HG02938 (cell line): ENCODE data around the gene RDH13.
"Not testable (repeated sequence)": the region's sequence is repeated elsewhere in the genome, so short reads cannot be mapped to it uniquely, and the experiment has no call there.

Experiments used
- ATAC-seq: cut with Tn5 transposase; IDR thresholded peaks from one replicate; pipeline ENCODE4 v1.9.1; 2021; ENCODE audit warnings: mild to moderate bottlenecking, moderate library complexity; ENCODE audit not compliant: unreplicated experiment

RDH13 gene

DNA sequence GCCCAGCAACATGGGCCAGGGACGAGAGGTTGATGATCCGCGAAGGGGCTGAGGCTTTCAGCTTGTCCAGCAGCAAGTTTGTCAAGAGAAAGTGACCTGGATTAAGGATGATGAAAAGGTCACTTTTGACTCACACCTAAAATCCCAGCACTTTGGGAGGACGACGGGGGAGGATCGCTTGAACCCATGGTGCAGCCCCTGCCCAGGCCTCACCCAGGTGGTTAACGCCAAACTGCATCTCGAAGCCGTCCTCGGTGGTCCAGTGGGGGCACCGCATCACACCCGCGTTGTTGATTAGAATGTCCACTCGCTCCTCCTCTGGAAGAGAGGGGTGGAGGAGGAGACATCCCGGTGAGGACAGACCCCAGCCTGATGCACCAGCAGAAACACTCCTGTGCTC is 14.5 kb downstream of the RDH13 start:
- ATAC-seq, result no peak

DNA sequence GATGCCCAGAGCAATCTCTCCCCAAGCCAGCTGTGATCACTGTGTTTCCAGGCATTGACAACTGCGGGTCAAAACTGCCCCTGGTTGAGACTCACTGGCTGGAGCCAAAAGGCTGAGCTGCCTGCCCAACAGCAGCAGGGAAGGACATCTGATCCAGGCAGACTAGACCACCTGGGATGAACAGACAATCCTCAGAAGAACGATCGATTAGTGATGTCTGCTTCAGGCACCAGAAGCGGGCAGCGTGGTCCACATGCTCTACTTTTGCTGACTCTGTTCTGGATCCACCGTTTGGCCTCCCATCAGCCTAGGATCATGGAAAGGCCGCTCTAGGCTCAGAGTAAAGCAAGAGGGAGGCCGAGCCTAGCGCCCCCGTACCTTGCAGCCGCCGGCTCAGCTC is 15.0 kb downstream of the RDH13 start:
- no peak for ATAC-seq

DNA sequence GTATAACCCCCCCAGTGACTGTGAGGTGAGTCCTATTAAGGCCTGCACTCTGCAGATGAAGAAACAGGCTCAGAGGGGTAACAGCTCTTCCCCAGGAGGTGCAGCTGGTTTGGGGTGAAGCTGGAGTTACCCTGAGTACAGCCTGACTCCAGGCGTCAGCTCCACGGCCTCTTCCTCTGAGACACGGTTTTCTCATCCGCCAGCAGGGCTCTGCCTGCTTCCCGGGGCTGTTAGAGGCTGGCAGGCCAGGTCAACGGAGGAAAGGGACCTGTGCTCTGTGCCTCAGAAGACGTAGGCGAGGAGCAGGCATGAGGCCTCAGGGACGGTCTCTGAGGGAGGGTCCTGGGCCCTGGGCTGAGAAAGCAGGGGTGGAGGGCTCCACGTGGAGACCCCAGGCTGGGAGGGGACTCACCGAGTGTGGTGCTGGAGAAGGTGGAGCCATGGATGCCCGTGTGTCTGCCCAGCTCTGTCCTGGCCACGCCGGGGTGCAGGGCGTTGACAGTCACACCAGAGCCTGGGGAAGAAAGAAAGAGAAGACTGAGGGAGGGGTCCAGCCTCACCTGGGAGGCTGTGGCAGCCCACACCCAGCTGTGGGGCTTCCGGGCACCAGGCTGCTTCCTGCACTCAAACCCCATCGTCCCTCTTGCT is 15.8 kb downstream of the RDH13 start:
- no peak for ATAC-seq

DNA sequence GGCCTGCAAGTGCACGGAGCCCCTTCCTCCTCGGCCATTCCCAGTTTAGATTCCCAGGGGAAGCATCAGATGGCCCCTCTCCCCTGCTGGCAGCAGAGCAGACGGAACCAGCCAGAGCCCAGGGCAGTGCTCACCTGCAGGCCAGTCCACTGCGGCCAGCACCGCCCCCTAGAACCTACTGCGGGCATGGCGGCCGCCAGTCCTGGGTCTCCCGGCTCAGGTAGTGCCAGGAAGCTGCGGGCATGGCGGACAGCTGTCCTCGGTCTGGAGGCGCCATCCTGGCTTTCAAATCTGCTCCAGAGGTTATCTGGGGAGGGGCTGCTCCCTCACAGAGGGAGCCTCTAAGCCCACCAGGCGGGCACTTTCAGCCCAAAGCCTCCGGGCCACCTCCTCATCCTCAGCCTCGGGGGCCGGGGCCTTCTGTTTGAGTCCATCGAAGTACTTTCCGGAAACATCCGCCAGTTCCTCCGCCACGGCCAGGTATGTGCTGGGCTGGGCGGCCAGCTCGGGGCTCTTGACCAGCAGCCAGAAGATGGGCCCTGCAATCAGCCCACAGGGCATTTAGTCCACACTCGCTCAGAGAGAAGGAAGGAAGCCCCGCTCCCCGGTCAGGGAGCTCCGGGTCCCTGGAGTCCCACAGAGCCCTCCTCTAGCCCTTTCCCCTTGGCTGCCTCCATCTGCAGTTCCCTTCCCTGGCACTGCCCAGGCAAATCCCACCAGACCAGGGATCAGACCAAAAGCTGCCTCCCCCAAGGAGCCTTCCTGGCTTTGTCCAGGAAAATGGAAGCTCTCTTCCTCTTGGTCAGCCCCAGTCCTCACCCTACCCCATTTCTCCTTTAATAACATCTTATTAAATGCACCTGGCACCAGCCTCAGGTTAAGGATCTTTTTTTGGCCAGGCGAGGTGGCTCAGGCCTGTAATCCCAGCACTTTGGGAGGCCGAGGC is 17.9 kb downstream of the RDH13 start:
- ATAC-seq, result no peak

DNA sequence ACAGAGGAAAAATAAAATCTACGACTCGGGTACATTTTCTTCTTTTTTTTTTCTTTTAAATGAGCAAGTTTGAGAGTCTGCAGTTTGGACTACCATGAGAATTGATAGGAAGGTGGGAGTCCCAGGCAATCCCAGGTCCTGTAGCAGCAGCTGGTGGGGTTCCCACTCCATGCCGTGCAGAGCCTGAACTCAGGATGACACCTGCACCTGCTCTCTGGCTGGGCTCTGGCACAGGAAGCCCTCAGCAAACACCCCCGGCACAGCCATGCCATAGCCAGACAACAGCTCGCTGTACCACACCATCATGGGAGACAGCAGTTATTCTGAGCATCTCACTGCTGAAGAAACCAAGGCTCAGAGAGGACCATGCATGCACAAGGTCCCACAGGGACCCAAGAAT is 18.7 kb downstream of the RDH13 start:
- ATAC-seq, result no peak

DNA sequence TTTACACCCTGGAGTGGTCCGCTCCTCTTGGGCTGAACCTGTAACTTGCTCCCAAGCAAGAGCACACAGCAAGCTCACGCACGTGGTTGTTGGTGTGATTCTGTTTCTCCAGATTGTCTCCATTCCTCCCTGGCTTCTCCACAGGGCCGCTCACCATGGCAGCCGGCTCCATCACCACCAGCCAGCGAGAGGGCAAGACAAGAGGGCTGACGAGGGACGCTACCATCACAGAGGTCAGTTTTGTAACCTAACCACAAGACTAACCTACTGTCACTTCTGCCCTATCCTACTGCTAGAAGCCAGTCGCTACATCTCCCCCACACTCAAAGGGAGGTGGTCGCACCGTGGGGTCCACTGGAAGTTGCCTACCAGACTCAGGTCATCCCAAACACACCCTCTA is 20.3 kb downstream of the RDH13 start:
- ATAC-seq, result no peak

DNA sequence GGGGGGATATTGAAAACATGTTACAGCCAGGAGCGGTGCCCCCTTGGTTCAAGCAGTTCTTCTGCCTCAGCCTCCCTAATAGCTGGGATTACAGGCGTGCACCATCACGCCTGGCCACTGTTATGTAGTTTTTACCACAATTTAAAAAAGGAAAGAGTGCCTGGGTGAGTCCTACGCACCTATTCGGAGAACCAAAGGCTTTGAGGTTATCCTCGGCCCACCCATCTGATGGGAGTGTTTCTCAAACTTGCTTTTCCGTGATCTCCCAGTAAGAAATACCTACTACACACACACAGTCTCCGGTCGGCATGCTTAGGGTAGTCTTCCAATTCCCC is 20.6 kb downstream of the RDH13 start:
- no peak for ATAC-seq

DNA sequence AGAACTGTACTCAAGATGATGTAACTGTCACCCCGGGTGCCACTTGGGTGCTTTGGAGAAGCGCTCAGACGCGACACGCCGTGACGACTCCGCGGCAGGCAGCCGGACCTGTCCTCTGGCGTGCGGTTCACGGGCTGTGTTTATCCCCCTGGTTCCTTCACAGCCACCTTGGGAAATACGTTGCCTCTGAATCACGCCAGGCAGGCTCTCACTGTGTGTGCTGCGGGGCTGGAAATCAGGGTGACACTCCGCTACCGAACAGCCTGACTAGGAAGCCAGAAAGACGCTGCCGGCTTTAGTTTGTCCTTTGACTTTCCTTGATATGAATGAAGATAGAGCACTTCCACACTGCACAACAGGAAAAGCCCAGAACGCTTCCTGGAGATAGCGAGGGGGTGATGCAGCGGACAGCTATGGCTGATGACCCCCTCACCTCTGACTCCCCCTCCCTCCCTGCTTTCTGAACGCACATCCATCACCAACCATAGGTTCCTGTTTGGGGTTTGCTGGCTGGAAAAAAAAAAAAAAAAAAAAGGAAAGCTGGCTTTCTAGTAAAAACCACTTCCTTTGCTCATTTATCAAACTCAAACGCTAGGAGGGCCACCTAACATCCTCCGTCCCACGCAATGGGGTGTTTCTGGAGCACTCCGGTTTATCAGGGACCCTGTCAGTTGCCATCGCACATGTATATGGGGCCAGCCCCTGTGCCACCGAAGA is 21.2 kb downstream of the RDH13 start:
- no peak for ATAC-seq

DNA sequence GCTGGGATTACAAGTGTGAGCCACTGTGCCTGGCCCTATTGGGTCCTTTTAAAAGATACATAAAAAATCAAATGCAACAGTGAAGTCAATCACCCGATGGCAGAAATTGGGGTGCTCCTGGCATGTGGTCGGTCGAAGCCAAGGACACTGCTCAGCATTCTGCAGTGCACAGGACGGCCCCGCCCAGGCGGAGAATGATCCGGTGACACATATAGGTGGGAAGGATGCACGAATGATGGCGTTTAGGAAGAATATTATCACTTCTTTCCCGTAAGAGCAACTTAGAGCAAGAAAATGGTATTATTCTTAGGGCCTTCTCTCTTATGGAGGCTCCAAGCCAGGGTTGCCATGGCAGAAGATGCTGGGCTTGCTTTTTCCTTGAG is 21.7 kb downstream of the RDH13 start:
- ATAC-seq, result no peak

DNA sequence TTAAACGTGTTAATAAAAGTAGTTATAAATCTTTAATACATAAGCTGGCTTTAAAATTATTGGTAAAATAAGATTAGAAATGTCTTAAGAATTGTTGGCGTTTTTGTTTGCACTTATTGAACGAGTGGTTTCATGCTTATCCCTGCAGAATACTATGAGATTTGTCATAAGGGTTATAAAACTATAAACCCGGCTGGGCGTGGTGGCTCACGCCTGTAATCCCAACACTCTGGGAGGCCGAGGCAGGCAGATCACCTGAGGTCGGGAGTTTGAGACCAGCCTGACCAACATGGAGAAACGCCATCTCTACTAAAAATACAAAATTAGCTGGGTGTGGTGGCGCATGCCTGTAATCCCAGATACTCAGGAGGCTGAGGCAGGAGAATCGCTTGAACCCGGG is 22.3 kb downstream of the RDH13 start:
- ATAC-seq, result not testable (repeated sequence)

DNA sequence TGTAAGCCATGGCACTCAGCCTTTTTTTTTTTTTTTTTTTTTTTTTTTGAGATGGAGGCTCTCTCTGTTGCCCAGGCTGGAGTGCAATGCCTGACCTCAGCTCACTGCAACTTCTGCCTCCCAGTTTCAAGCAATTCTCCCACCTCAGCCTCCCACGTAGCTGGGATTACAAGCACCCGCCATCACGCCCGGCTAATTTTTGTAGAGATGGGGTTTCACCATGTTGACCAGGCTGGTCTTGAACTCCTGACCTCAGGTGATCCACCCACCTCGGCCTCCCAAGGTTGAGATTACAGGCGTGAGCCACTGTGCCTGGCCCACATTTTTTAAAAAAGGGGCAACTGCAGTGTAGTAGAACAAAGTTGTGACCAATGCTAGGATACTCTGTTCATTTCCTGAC is 25.3 kb downstream of the RDH13 start:
- ATAC-seq, result not testable (repeated sequence)

DNA sequence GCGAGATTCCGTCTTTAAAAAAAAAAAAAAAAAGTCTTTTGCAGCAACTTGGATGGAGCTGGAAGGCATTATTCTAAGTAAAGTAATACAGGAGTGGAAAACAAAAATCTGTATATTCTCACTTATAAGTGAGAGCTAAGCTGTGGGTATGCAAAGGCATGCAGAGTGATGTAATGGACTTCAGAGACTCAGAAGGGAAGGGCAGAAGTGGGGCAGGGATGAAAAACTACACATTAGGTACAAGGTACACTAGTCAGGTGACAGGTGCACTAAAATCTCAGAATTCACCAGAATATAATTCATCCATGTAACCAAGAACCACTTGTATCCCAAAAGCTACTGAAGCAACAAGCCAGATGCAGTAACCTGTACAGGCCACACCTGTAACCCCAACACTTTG is 26.9 kb downstream of the RDH13 start:
- ATAC-seq, result no peak

DNA sequence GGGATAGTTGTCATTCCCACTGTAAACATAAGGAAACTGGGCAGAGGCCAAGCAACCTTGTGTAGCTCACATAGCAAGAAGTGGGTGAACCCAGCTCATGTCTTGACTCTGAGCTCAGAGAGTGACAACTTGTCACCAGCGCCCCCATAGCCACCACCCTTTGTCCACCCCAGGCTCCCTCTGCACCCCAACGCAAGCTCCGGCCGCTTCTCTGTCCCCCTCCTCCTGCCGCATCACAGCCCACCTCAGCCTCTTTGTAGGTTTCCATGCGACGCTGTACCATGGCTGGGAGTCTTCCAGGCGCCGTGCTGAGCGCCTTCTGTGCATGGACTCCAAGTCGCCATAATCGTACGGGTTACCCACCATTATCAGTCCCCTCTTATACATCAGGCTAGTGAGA is 28.2 kb downstream of the RDH13 start:
- no peak for ATAC-seq

DNA sequence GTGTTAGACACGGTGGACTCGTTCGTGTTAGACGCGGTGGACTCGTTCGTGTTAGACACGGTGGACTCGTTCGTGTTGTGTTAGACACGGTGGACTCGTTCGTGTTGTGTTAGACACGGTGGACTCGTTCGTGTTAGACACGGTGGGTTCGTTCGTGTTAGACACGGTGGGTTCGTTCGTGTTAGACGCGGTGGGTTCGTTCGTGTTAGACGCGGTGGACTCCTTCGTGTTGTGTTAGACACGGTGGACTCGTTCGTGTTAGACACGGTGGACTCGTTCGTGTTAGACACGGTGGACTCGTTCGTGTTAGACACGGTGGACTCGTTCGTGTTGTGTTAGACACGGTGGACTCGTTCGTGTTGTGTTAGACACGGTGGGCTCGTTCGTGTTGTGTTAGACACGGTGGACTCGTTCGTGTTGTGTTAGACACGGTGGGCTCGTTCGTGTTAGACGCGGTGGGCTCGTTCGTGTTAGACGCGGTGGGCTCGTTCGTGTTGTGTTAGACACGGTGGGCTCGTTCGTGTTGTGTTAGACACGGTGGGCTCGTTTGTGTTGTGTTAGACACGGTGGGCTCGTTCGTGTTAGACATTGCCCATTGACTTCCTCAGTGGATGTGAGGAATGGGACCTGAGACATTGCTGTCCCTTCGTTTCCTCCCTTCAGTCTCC is 29.8 kb downstream of the RDH13 start:
- not testable (repeated sequence) for ATAC-seq

DNA sequence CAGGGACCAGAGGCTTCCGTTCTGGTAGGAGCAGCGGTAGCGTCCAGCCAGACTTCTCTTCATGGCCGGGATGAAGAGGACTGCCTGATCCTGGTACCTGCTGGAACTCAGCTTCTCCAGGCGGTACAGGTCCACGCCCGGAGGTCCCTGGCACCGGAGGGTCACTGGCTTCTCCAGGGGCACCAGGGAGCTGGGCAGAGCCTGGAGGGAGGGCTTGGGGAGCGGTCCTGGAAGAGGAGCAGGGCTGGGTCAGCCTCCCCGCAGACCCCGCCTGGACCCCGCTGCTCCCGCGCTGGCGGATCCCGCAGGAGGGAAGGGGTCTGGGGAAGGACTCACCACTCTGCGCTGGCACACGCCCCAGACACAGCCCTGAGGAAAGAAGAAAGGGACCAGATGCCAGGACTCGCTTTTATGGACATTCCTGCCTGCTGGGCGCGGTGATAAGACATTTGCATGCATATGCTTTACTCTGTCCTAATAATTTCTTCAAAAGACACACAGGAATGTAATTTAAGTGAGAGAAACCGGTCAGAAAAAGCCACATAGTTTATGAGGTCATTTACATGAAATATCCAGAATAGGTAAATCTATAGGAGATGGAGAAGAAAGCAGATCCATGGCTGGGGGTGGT is 30.7 kb downstream of the RDH13 start:
- no peak for ATAC-seq

DNA sequence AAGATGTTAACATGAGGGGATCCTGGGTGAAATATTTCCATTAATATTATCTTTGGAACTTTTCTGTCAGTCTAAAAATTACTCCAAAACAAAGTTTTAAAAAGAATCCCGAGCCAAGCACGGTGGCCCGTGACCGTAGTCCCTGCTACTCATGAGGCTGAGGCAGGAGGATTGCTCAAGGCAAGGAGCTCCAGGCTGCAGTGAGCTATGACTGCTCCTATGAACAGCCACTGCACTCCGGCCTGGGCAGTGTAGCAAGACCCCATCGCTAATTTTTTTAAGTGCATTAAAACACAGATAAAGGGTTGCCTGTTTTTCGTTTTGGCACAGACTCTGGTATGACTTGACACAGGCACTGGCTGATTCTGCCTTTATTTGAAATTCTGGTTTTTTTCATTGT is 31.8 kb downstream of the RDH13 start:
- no peak for ATAC-seq

DNA sequence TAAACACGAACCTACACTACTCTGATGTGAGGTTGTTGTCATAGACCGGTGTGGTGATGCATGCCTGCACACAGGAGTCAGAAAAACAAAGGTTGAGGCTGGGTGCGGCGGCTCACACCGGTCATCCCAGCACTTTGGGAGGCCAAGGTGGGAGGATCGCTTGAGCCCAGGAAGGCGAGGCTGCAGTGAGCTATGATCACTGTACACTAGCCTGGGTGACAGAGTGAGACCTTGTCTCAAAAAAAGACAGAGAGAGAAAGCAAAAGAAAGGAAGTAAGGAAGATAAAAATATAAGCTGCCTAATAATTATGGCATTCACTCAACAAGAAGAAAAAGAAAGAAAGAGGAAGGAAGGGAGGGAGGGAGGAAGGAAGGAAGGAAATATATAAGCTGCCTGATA is 34.2 kb downstream of the RDH13 start:
- no peak for ATAC-seq

DNA sequence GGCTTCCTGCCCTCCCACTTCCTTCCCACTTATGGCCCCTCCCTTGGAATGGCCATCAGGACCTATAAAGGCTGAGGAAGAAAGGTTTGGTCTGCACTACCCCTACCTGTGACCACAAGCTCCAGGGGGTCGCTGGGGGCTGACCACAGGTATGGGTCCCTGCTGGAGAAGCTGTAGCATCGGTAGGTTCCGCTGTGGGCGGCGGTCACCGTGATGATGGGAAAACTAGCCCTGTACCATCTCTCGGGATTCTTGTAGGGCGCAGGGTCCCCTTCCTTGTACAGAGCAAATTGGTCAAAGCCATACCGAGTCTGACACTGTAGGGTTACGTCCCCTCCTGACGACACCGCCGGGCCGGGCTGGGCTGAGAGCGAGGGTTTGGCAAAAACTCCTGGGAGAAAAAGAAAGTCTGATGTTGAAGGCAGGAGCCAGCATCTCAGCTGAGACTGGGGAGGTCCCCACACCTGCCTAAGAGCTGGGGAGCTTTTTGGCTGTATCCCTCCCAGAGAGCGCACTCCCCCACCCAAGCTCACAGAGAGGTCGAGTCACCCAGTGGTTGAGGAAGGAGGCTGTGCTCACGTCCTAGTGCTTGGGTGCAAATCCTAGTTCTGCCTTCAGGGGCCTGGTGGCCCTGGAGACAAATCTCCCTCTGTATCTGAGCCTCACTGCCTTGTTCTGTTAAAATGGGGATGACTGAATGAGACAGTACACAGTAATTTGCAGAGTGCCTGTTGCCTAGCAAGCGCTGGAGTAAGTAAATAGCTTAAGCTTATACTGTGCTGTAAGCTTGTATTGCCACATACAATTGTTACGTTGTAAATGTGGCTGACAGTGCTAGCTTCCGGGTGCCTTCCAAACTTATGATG is 35.2 kb downstream of the RDH13 start:
- ATAC-seq, result no peak

DNA sequence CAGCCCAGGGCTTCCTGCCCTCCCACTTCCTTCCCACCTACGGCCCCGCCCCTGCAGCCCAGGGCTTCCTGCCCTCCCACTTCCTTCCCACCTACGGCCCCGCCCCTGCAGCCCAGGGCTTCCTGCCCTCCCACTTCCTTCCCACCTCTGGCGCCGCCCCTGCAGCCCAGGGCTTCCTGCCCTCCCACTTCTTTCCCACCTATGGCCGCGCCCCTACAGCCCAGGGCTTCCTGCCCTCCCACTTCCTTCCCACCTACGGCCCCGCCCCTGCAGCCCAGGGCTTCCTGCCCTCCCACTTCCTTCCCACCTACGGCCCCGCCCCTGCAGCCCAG is 35.8 kb downstream of the RDH13 start:
- ATAC-seq, result not testable (repeated sequence)

DNA sequence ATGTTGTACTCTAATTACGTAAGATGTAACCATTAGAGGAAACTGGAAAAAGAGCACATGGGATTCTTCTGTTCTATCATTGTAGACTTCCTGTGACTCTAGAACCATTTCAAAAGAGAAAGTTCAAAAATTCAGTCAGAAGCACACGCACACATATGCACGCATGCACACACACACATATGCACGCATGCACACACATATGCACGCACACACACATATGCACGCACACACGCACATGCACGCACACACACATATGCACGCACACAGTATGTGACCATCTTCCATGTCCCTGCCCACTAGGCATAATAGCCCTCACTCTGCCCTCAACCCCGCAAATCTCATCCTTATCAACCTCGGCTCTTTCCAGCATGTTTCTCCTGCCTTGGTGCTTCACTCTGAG is 38.8 kb downstream of the RDH13 start:
- ATAC-seq, result no peak
